ENCODE results near the gene KCNJ6.
A peak's percentile ranks its signal among the peaks of the same experiment; 100 is the strongest.

Gene KCNJ6

DNA sequence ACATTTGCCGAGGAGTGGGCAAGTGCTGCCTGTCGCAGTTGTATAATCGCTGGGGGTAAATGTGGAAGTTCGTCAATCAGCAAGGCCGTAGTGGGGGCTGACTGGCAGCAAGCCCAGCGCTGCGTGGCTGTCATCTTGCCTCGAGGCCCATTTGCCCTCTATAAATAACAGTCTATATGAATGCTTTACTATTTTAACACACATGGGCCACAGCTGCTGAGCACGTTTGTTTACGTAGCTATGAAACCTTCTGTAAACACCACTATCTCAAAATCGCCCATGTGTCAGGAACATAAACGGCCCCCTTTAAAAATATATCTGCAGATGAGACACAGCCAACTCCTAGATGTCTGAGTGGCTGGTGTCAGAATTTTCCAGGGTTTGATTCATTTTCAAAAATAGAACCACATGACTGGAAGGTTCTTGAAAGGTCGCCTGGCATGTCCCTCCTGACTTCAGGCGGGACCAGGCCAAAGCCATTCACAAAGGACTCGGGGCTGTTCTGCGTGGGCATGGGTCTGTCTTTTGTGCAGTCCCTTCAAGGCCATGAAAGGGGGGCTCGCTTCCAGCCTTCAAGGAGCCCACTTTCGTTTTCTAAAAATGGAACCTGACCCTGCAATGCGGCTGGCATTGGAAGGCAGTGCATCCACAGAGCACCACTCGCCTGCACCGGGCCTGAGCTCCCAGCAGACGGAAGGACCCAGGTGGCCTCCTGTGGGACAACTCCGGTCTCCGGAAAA lies 205.5 kb downstream of the KCNJ6 start:
- TF ChIP-seq, protein P1, sequence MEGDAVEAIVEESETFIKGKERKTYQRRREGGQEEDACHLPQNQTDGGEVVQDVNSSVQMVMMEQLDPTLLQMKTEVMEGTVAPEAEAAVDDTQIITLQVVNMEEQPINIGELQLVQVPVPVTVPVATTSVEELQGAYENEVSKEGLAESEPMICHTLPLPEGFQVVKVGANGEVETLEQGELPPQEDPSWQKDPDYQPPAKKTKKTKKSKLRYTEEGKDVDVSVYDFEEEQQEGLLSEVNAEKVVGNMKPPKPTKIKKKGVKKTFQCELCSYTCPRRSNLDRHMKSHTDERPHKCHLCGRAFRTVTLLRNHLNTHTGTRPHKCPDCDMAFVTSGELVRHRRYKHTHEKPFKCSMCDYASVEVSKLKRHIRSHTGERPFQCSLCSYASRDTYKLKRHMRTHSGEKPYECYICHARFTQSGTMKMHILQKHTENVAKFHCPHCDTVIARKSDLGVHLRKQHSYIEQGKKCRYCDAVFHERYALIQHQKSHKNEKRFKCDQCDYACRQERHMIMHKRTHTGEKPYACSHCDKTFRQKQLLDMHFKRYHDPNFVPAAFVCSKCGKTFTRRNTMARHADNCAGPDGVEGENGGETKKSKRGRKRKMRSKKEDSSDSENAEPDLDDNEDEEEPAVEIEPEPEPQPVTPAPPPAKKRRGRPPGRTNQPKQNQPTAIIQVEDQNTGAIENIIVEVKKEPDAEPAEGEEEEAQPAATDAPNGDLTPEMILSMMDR (IDR thresholded peaks at IDR 0.05; ENCODE audit: low read depth, low read length, missing control alignments), result no peak

DNA sequence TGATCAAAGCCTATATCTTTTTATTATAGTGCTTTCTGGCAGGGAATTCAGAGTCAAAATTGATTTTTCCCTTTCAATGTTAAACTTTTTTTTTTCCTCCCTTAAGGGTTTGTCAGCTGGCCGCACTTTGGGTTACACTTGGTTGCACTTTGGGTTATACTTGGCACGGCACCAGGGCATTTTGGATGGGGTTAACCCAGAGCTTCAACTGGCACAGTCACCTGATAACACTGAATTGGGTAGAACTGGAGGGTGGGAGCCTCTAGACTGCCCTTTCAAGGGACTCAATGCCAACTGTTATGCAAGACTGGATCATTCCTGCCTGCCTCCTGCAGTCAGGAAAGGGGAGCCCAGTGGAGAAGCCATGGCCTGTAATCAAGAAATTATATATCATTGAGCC lies 211.5 kb downstream of the KCNJ6 start:
- no peak for DNase-seq (ENCODE audit: low read depth)
- no peak overlapping the region for H3K4me3 ChIP-seq (ENCODE audit: low read depth, low read length)
- TF ChIP-seq, protein P1 (IDR thresholded peaks at IDR 0.05; ENCODE audit: low read depth, low read length, missing control alignments), result no peak

More for the DNA sequence above, 205.5 kb downstream of the KCNJ6 start:
- no peak for DNase-seq (ENCODE audit: low read depth)
- no peak overlapping the region for H3K4me3 ChIP-seq (ENCODE audit: low read depth, low read length)

DNA sequence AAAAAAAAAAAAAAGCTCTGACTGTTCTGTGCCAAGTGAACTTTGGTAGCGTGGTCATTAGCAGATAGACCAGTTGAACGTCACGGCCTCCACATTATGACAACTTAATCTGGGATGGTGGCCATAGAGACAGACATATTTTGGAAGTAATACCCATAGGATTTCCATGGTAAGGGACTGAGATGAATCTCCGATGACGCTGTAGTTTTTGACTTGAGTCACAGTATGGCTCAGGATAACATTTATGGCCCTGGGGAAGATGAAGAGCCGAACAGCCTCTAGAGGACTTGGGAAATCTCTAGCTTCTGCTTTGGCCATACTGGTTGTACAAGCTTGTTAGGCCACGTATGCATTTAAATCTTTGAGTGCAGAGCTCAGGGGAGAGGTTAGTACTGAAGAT lies 214.0 kb downstream of the KCNJ6 start:
- no peak for DNase-seq (ENCODE audit: low read depth)
- H3K4me3 ChIP-seq (ENCODE audit: low read depth, low read length), result no peak overlapping the region
- TF ChIP-seq, protein P1 (IDR thresholded peaks at IDR 0.05; ENCODE audit: low read depth, low read length, missing control alignments), result no peak

DNA sequence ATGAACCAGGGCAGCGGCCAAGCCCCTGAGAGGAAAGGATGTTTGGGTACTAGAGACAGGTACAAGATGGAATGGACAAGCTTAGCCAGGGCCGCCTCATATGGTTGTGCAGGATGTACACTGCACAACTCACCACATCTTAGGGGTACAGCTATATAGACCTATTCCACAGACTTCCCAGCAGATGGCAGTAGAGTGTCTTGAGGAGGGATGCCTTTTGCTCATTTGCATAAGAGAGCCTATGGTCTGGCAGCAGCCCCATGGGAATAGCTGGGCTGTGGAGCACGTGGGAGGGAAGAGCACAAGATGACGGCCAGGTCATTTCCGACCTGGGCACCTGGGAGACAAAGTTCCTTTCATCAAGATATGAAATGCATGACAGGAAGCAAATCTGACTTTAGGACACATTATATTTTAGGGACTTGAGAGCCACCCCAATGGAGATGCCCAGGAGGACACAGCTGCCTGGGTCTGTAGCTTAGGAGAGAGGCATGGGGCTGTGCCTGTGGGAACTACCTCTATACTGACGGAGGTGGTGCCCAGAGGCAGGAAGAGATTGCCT lies 215.5 kb downstream of the KCNJ6 start:
- no peak overlapping the region for H3K4me3 ChIP-seq (ENCODE audit: low read depth, low read length)

DNA sequence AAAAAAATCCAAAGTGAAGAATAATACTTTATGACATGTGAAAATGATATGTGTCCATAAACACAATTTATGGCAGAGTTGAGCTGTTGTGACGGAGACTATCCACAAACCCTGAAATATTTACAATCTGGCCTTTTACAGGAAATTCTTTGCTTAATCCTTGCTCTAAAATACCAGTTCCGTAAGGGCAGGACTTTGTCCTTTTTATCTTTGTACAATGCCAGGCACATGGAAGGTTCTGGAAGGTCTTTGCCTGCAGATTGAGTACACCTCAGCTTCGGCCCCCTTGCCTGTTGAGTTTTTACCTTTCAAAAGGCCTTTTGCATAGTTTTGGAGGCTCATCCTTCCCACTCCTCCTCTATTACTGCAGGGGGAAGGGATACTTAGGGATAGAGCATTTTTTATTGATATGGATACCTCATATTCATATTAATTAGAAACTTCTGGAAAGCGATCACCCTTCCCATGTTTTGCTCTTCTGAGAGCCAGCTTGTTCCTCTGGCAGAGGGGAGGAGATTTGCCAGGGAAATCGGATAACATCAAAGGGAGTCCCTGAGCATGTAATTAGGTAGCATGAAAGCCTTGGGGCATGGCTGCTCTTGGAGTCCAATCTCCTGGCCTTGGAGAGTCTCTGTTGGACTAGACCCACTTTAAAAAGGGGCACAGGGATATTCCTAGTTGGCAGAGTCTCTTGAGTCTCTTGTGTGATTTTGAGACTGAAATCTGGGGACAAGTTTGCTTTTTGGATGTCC lies 217.1 kb downstream of the KCNJ6 start:
- TF ChIP-seq, protein P1 (IDR thresholded peaks at IDR 0.05; ENCODE audit: low read depth, low read length, missing control alignments), result no peak
- H3K4me3 ChIP-seq (ENCODE audit: low read depth, low read length), result no peak overlapping the region
- DNase-seq (ENCODE audit: low read depth), result no peak

More for the DNA sequence above, 215.5 kb downstream of the KCNJ6 start:
- DNase-seq (ENCODE audit: low read depth), result peak; percentile 66
- TF ChIP-seq, protein P1 (IDR thresholded peaks at IDR 0.05; ENCODE audit: low read depth, low read length, missing control alignments), result peak; percentile 78

DNA sequence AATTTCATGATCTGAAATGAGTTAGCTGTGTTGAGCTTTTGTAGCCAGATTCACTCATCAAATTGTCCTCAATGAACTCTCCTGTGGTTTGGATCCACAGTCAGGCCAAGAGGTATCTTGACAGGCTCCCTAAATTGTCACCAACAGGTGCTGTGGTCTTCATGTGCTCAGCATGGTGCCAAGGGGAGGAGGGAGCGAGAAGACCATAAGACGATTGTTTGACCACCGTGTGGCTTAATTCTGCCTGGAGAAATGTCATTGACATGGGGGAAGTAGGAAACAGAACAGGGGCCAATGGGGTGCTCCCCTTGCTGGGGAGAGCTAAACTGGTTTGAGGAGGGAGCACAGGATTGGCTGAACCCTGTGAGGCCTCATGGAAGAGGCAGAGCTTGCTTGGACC lies 219.3 kb downstream of the KCNJ6 start:
- no peak for DNase-seq (ENCODE audit: low read depth)
- TF ChIP-seq, protein P1 (IDR thresholded peaks at IDR 0.05; ENCODE audit: low read depth, low read length, missing control alignments), result no peak
- no peak overlapping the region for H3K4me3 ChIP-seq (ENCODE audit: low read depth, low read length)

Measured in GM12864 (cell line).